ENCODE results near the gene TRIO.
"Not testable (repeated sequence)": the region's sequence is repeated elsewhere in the genome, so short reads cannot be mapped to it uniquely, and the experiment has no call there.

TRIO gene

GRCh38 chr5:14142827-14143545 lies at the start of gene TRIO:
Gene TRIO (plus strand): TSS chr5:14143342. CDS start chr5:14143726, 384 bp downstream.
- in situ Hi-C loops (cut with HindIII; ENCODE audit: low sequenced_read_pairs): loop anchor here (10.0 kb wide), 1 partner anchor 52 kb away; no protein-coding TSS in a partner anchor

GRCh38 chr5:14097380-14097779 lies 45.8 kb upstream of the TRIO start:
- H3K4me3 ChIP-seq (ENCODE audit: low read depth, low read length); in situ Hi-C loops (cut with HindIII; ENCODE audit: low sequenced_read_pairs); DNase-seq (ENCODE audit: low read depth): not testable (repeated sequence)

More at GRCh38 chr5:14142827-14143545, at the start of gene TRIO:
- TF ChIP-seq CTCF (IDR thresholded peaks at IDR 0.05; ENCODE audit: low read depth, low read length, missing control alignments): peak; percentile 61
- H3K4me3 ChIP-seq (ENCODE audit: low read depth, low read length): peak within 1 kb of the TSS; percentile 83
- DNase-seq (ENCODE audit: low read depth): peak; percentile 90

- TF ChIP-seq CTCF (IDR thresholded peaks at IDR 0.05; ENCODE audit: low read depth, low read length, missing control alignments): no peak
- H3K4me3 ChIP-seq (ENCODE audit: low read depth, low read length): no peak overlapping the region
- in situ Hi-C loops (cut with HindIII; ENCODE audit: low sequenced_read_pairs): no loop called here
- no peak for DNase-seq (ENCODE audit: low read depth)
These were observed 45.1 kb upstream of the TRIO start for GRCh38 chr5:14097998-14098471.

GRCh38 chr5:14100281-14100680 lies 42.9 kb upstream of the TRIO start:
- DNase-seq (ENCODE audit: low read depth): no peak
- TF ChIP-seq CTCF (IDR thresholded peaks at IDR 0.05; ENCODE audit: low read depth, low read length, missing control alignments): no peak
- in situ Hi-C loops (cut with HindIII; ENCODE audit: low sequenced_read_pairs): loop anchor here (25.0 kb wide), 1 partner anchor 113 kb away; no protein-coding TSS in a partner anchor
- no peak overlapping the region for H3K4me3 ChIP-seq (ENCODE audit: low read depth, low read length)

GRCh38 chr5:14101922-14102321 lies 41.2 kb upstream of the TRIO start:
- no peak for DNase-seq (ENCODE audit: low read depth)
- H3K4me3 ChIP-seq (ENCODE audit: low read depth, low read length): no peak overlapping the region
- in situ Hi-C loops (cut with HindIII; ENCODE audit: low sequenced_read_pairs): loop anchor here (25.0 kb wide), 1 partner anchor 115 kb away; no protein-coding TSS in a partner anchor
- no peak for TF ChIP-seq CTCF (IDR thresholded peaks at IDR 0.05; ENCODE audit: low read depth, low read length, missing control alignments)

- no peak overlapping the region for H3K4me3 ChIP-seq (ENCODE audit: low read depth, low read length)
- DNase-seq (ENCODE audit: low read depth): no peak
- TF ChIP-seq CTCF (IDR thresholded peaks at IDR 0.05; ENCODE audit: low read depth, low read length, missing control alignments): no peak
- in situ Hi-C loops (cut with HindIII; ENCODE audit: low sequenced_read_pairs): loop anchor here (25.0 kb wide), 1 partner anchor 115 kb away; no protein-coding TSS in a partner anchor
These were observed 40.5 kb upstream of the TRIO start for GRCh38 chr5:14102666-14103065.

Data from astrocyte of the cerebellum (primary cell).